ENCODE data around the gene RRP36. TPM values are rescaled to one million over a fixed set of nuclear protein-coding genes. Genes with fewer than 3 reads are reported as not detected.

RRP36 gene
- total RNA-seq, 1 donor from 2014 or later = 93.3 TPM

- Mint-ChIP-seq H3K36me3 (peaks cover 26% of the 10 kb centered on the region), H3K4me1 (no peaks in the 10 kb centered on the region), H3K4me3 (no peak overlapping the region), H3K27me3 (ENCODE audit: insufficient read depth, low read depth) (peaks cover 8% of the 10 kb centered on the region), H3K27ac (no peak overlapping the region), H3K9me3 (no peaks in the 10 kb centered on the region)
- TF ChIP-seq EZH2 (IDR thresholded peaks at IDR 0.05) (no peak), EZH2phosphoT487 (IDR thresholded peaks at IDR 0.05) (no peak)
- TF ChIP-seq, protein P1, sequence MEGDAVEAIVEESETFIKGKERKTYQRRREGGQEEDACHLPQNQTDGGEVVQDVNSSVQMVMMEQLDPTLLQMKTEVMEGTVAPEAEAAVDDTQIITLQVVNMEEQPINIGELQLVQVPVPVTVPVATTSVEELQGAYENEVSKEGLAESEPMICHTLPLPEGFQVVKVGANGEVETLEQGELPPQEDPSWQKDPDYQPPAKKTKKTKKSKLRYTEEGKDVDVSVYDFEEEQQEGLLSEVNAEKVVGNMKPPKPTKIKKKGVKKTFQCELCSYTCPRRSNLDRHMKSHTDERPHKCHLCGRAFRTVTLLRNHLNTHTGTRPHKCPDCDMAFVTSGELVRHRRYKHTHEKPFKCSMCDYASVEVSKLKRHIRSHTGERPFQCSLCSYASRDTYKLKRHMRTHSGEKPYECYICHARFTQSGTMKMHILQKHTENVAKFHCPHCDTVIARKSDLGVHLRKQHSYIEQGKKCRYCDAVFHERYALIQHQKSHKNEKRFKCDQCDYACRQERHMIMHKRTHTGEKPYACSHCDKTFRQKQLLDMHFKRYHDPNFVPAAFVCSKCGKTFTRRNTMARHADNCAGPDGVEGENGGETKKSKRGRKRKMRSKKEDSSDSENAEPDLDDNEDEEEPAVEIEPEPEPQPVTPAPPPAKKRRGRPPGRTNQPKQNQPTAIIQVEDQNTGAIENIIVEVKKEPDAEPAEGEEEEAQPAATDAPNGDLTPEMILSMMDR (IDR thresholded peaks at IDR 0.05) = no peak
- no peaks in the 10 kb centered on the region for H3K4me1 ChIP-seq
- no peak overlapping the region for H2AFZ ChIP-seq (replicated peaks)
- DNase-seq (ENCODE audit: low spot score) = no peak
- H3K9me3 ChIP-seq (ENCODE audit: low read depth) = no peaks in the 10 kb centered on the region
- no peak overlapping the region for H3K9ac ChIP-seq
- H4K20me1 ChIP-seq (ENCODE audit: low read depth) = no peaks in the 10 kb centered on the region
- H3K79me2 ChIP-seq (ENCODE audit: low read depth) = no peaks in the 10 kb centered on the region
- no peaks in the 10 kb centered on the region for H3K27me3 ChIP-seq
- H3K27ac ChIP-seq = no peak overlapping the region
- no peaks in the 10 kb centered on the region for H3K36me3 ChIP-seq
- no peak overlapping the region for H3K4me2 ChIP-seq
- H3F3A ChIP-seq (ENCODE audit: low read depth) = no peaks in the 10 kb centered on the region
- H3K4me3 ChIP-seq = no peak overlapping the region
Measured at GRCh38 chr6:43043310-43043709, 21.9 kb downstream of the RRP36 start.

DNA sequence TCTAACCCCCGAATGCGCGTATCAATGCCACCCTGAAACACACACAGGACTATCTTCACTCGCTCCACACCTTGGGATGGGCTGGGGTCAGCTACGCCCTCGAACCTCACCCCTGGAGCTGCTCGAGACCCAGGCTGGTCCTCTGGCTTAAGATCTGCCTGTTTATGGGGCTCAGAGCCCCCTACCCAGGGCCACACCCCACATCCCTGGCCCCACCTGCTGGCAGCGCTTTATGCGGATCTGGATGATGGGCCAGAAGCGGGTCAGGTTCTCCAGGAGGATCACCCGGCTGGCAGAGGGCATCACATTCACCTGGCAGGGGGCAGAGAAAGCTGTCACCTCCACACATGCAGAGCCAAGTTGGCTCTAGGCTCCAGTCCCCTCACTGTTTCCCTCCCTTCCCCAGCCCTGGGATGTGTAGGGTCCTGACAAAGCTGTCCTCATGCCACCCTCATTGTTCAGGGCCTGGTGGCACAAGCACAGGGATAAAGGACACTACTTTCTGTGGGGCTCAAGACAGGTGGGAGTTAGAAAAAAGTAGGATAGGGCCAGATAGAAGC, 24.0 kb downstream of the RRP36 start:
- TF ChIP-seq, protein P1 (IDR thresholded peaks at IDR 0.05) = no peak
- Histone ChIP-seq H3K27me3 (no peaks in the 10 kb centered on the region), H3K36me3 (no peaks in the 10 kb centered on the region), H2AFZ (replicated peaks) (no peak overlapping the region), H3K27ac (no peak overlapping the region), H3K4me2 (no peak overlapping the region), H3F3A (ENCODE audit: low read depth) (no peaks in the 10 kb centered on the region), H3K9ac (no peak overlapping the region), H3K4me1 (no peaks in the 10 kb centered on the region), H3K9me3 (ENCODE audit: low read depth) (no peaks in the 10 kb centered on the region), H4K20me1 (ENCODE audit: low read depth) (no peaks in the 10 kb centered on the region), H3K4me3 (no peak overlapping the region), H3K79me2 (ENCODE audit: low read depth) (no peaks in the 10 kb centered on the region)
- Mint-ChIP-seq H3K36me3 (peaks cover 20% of the 10 kb centered on the region), H3K27ac (no peak overlapping the region), H3K27me3 (ENCODE audit: insufficient read depth, low read depth) (peaks cover 6% of the 10 kb centered on the region), H3K4me3 (no peak overlapping the region), H3K4me1 (peaks cover under 1% of the 10 kb centered on the region), H3K9me3 (no peaks in the 10 kb centered on the region)
- no peak for DNase-seq (ENCODE audit: low spot score)

DNA sequence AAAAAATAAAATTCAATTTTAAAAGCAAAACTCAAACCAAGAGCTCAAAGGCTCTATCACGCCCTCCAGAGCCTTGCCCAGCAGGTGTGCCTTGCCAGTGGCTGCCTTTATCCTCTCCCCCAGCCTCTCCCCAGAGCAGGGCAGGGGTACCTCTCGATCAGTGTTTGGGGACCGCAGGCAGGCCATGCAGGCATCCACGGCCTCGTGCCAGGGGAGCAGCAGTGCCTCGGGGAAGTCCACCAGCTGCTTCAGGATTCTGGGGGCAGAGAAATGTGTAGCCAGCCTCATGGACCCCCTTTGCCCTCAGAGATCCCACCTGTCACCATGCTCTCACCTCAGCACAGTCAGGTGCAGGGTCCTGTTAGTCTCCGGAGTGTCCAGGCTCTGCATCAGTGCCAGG, 26.6 kb downstream of the RRP36 start:
- H3F3A ChIP-seq (ENCODE audit: low read depth) = no peaks in the 10 kb centered on the region
- H3K4me1 ChIP-seq = no peaks in the 10 kb centered on the region
- Mint-ChIP-seq H3K4me3 (no peak overlapping the region), H3K9me3 (no peaks in the 10 kb centered on the region), H3K36me3 (peaks cover 25% of the 10 kb centered on the region), H3K27me3 (ENCODE audit: insufficient read depth, low read depth) (peaks cover 13% of the 10 kb centered on the region), H3K27ac (no peak overlapping the region), H3K4me1 (peaks cover 18% of the 10 kb centered on the region)
- DNase-seq (ENCODE audit: low spot score) = no peak
- no peak overlapping the region for H3K4me2 ChIP-seq
- H2AFZ ChIP-seq (replicated peaks) = no peak overlapping the region
- no peak overlapping the region for H3K4me3 ChIP-seq
- no peak for TF ChIP-seq EZH2phosphoT487 (IDR thresholded peaks at IDR 0.05)
- no peak for TF ChIP-seq EZH2 (IDR thresholded peaks at IDR 0.05)
- TF ChIP-seq, protein P1 (IDR thresholded peaks at IDR 0.05) = no peak
- no peak overlapping the region for H3K27ac ChIP-seq
- H4K20me1 ChIP-seq (ENCODE audit: low read depth) = no peaks in the 10 kb centered on the region
- no peak overlapping the region for H3K9ac ChIP-seq
- H3K79me2 ChIP-seq (ENCODE audit: low read depth) = peaks cover 15% of the 10 kb centered on the region
- H3K27me3 ChIP-seq = no peaks in the 10 kb centered on the region
- H3K9me3 ChIP-seq (ENCODE audit: low read depth) = no peaks in the 10 kb centered on the region
- H3K36me3 ChIP-seq = no peaks in the 10 kb centered on the region

Data from neural progenitor cell (in vitro differentiated cells).